Astrocyte of the cerebellum (primary cell): ENCODE measurements around the gene UBN2.
"Not testable (repeated sequence)": the region's sequence is repeated elsewhere in the genome, so short reads cannot be mapped to it uniquely, and the experiment has no call there.

Experiments used
- DNase-seq: peaks from one replicate; pipeline ENCODE4 v3.0.0-alpha.2; 2011; ENCODE audit warnings: low read depth
- H3K4me3 ChIP-seq: 2 replicates; pipeline ENCODE4 v1.5.1; 2011; ENCODE audit warnings: mild to moderate bottlenecking, low read depth, low read length, moderate library complexity
- CTCF ChIP-seq: IDR thresholded peaks from 2 replicates; pipeline ENCODE4 v1.5.1; 2012; ENCODE audit warnings: low read length, low read depth, moderate library complexity, mild to moderate bottlenecking; ENCODE audit errors: missing control alignments
- in situ Hi-C: cut with HindIII; loops from 2 replicates; pipeline ENCODE4 v1.10.0; 2017; ENCODE audit warnings: low sequenced_read_pairs

UBN2 gene

GRCh38 chr7:139329119-139329518 is 98.1 kb downstream of the UBN2 start:
- H3K4me3 ChIP-seq: no peak overlapping the region
- in situ Hi-C loops: no loop called here
- DNase-seq: no peak
- TF ChIP-seq CTCF: no peak

- no peak for DNase-seq
- in situ Hi-C loops: no loop called here
Measured at GRCh38 chr7:139330333-139331030, 99.4 kb downstream of the UBN2 start.

GRCh38 chr7:139332697-139333359 is 101.8 kb downstream of the UBN2 start:
- no peak for TF ChIP-seq CTCF
- H3K4me3 ChIP-seq: no peak overlapping the region
- no peak for DNase-seq
- in situ Hi-C loops: no loop called here

More at GRCh38 chr7:139330333-139331030, 99.4 kb downstream of the UBN2 start:
- no peak overlapping the region for H3K4me3 ChIP-seq
- TF ChIP-seq CTCF: no peak

- DNase-seq, H3K4me3 ChIP-seq, in situ Hi-C loops: not testable (repeated sequence)
Measured at GRCh38 chr7:139333443-139333842, 102.4 kb downstream of the UBN2 start.

- no peak overlapping the region for H3K4me3 ChIP-seq
- DNase-seq: no peak
- TF ChIP-seq CTCF: no peak
- in situ Hi-C loops: no loop called here
Measured at GRCh38 chr7:139334399-139335150, 103.5 kb downstream of the UBN2 start.

GRCh38 chr7:139339025-139339424 is 108.0 kb downstream of the UBN2 start:
- H3K4me3 ChIP-seq: no peak overlapping the region
- no peak for TF ChIP-seq CTCF

GRCh38 chr7:139339698-139340036 is 108.6 kb downstream of the UBN2 start:
- DNase-seq: no peak
- in situ Hi-C loops: no loop called here
- H3K4me3 ChIP-seq: peak overlapping the region; percentile 93
- TF ChIP-seq CTCF: no peak

More at GRCh38 chr7:139339025-139339424, 108.0 kb downstream of the UBN2 start:
- in situ Hi-C loops: no loop called here
- no peak for DNase-seq
